OCI-LY3 (cell line): ENCODE results near the gene INF2.

Source experiments
- H2AFZ ChIP-seq: fragments of 200-600, 300-600 bp; shearing (Covaris generic); 2 replicates; pipeline ENCODE4 v1.6.0; 2014; ENCODE audit warnings: antibody characterized with exemption, low read depth, low read length
- H3K27ac ChIP-seq: fragments of 200-600, 300-600 bp; sonication (generic); 2 replicates; pipeline ENCODE4 v1.5.1; 2014; ENCODE audit warnings: mild to moderate bottlenecking, low read length, moderate library complexity, mixed read lengths
- H3K27me3 ChIP-seq: fragments of 200-600, 300-600 bp; sonication (generic); 2 replicates; pipeline ENCODE4 v1.6.1; 2014; ENCODE audit warnings: low read depth, low read length, mixed read lengths
- H3K36me3 ChIP-seq: fragments of 200-600, 300-600 bp; sonication (generic); replicated peaks from 2 replicates; pipeline ENCODE3; 2014; ENCODE audit warnings: low read depth, low read length, mixed read lengths
- H3K4me1 ChIP-seq: fragments of 300-600, 200-600 bp; sonication (generic); 2 replicates; pipeline ENCODE4 v1.6.1; 2014; ENCODE audit warnings: low read length, mixed read lengths
- H3K4me2 ChIP-seq: fragments of 200-600, 300-600 bp; sonication (generic); 2 replicates; pipeline ENCODE4 v1.6.1; 2014; ENCODE audit warnings: low read length, mixed read lengths
- H3K4me3 ChIP-seq: fragments of 300-600, 200-600 bp; sonication (generic); 2 replicates; pipeline ENCODE4 v1.5.1; 2014; ENCODE audit warnings: antibody characterized with exemption, mild to moderate bottlenecking, low read length, moderate library complexity
- H3K79me2 ChIP-seq: fragments of 300-600, 200-600 bp; shearing (Covaris generic); 2 replicates; pipeline ENCODE4 v1.6.1; 2014; ENCODE audit warnings: mild to moderate bottlenecking, low read length, mixed read lengths
- H3K9ac ChIP-seq: fragments of 300-600, 200-600 bp; shearing (Covaris generic); 2 replicates; pipeline ENCODE4 v1.6.0; 2014; ENCODE audit warnings: mild to moderate bottlenecking, low read length, moderate library complexity
- H3K9me3 ChIP-seq: fragments of 200-600, 300-600 bp; shearing (Covaris generic); 2 replicates; pipeline ENCODE4 v1.6.1; 2014; ENCODE audit warnings: low read length, mixed read lengths; ENCODE audit not compliant: insufficient read depth
- H4K20me1 ChIP-seq: fragments of 200-600, 300-600 bp; sonication (generic); 2 replicates; pipeline ENCODE4 v1.6.1; 2016; ENCODE audit warnings: low read length, mixed read lengths; ENCODE audit not compliant: insufficient read depth
- CTCF ChIP-seq: fragments of 200-600, 300-600 bp; sonication (generic); IDR thresholded peaks from 2 replicates; pipeline ENCODE4 v1.5.1; 2014; ENCODE audit warnings: antibody characterized with exemption, low read length, low read depth
- EZH2phosphoT487 ChIP-seq: fragments of 200-600 bp; shearing (Covaris generic); IDR thresholded peaks from 2 replicates; pipeline ENCODE4 v1.6.1; 2018; ENCODE audit warnings: antibody characterized with exemption, mixed run types, low read depth

INF2 gene

GRCh38 chr14:104753528-104754212 is 64.3 kb downstream of the INF2 start:
- H3K36me3 ChIP-seq = peaks cover 12% of the 10 kb centered on the region
- H3K9me3 ChIP-seq = no peaks in the 10 kb centered on the region
- peaks cover 19% of the 10 kb centered on the region for H3K4me1 ChIP-seq
- H3K79me2 ChIP-seq = peaks cover 45% of the 10 kb centered on the region
- H3K27me3 ChIP-seq = no peaks in the 10 kb centered on the region
- TF ChIP-seq CTCF (no peak), EZH2phosphoT487 (no peak)
- peak overlapping the region; percentile 88 for H3K4me3 ChIP-seq
- H3K4me2 ChIP-seq = peak overlapping the region; percentile 95
- H3K27ac ChIP-seq = peak overlapping the region; percentile 29
- no peak overlapping the region for H2AFZ ChIP-seq
- no peaks in the 10 kb centered on the region; the same call in 1 of the 2 replicates for H4K20me1 ChIP-seq
- peak overlapping the region; percentile 78 for H3K9ac ChIP-seq

- H3K79me2 ChIP-seq = peaks cover 45% of the 10 kb centered on the region
- no peak overlapping the region for H2AFZ ChIP-seq
- no peaks in the 10 kb centered on the region for H3K9me3 ChIP-seq
- H3K9ac ChIP-seq = peak overlapping the region; percentile 78
- H3K4me2 ChIP-seq = peak overlapping the region; percentile 95
- no peaks in the 10 kb centered on the region for H3K27me3 ChIP-seq
- no peak overlapping the region for H3K27ac ChIP-seq
- peaks cover 19% of the 10 kb centered on the region for H3K4me1 ChIP-seq
- no peaks in the 10 kb centered on the region; the same call in 1 of the 2 replicates for H4K20me1 ChIP-seq
- peaks cover 19% of the 10 kb centered on the region for H3K36me3 ChIP-seq
- TF ChIP-seq CTCF (no peak), EZH2phosphoT487 (no peak)
- H3K4me3 ChIP-seq = peak overlapping the region; percentile 88
Measured at GRCh38 chr14:104754213-104754851, 64.9 kb downstream of the INF2 start.

GRCh38 chr14:104755621-104756020 is 66.2 kb downstream of the INF2 start:
- TF ChIP-seq CTCF (no peak), EZH2phosphoT487 (no peak)
- H4K20me1 ChIP-seq = no peaks in the 10 kb centered on the region; the same call in 1 of the 2 replicates
- no peak overlapping the region for H3K9ac ChIP-seq
- H3K4me1 ChIP-seq = peaks cover 19% of the 10 kb centered on the region
- H3K79me2 ChIP-seq = peaks cover 45% of the 10 kb centered on the region
- no peaks in the 10 kb centered on the region for H3K27me3 ChIP-seq
- H3K9me3 ChIP-seq = no peaks in the 10 kb centered on the region
- no peak overlapping the region for H3K27ac ChIP-seq
- H3K36me3 ChIP-seq = peaks cover 23% of the 10 kb centered on the region
- no peak overlapping the region for H2AFZ ChIP-seq
- H3K4me2 ChIP-seq = no peak overlapping the region
- no peak overlapping the region for H3K4me3 ChIP-seq

- Histone ChIP-seq H3K36me3 (peaks cover 32% of the 10 kb centered on the region), H2AFZ (no peak overlapping the region), H3K4me1 (peaks cover 19% of the 10 kb centered on the region), H3K9ac (no peak overlapping the region), H3K27me3 (no peaks in the 10 kb centered on the region), H3K4me2 (no peak overlapping the region), H3K9me3 (no peaks in the 10 kb centered on the region), H4K20me1 (no peaks in the 10 kb centered on the region; the same call in 1 of the 2 replicates), H3K4me3 (no peak overlapping the region), H3K79me2 (peaks cover 45% of the 10 kb centered on the region), H3K27ac (no peak overlapping the region)
- TF ChIP-seq EZH2phosphoT487 = no peak
- no peak for TF ChIP-seq CTCF
Measured at GRCh38 chr14:104756477-104757237, 67.2 kb downstream of the INF2 start.
